Keratinocyte (primary cell): ENCODE measurements around the gene ADCY5.

Experiments
- EZH2 ChIP-seq: IDR thresholded peaks from one replicate; pipeline ENCODE4 v1.6.1; 2012; ENCODE audit warnings: inconsistent platforms, mild to moderate bottlenecking, low read length, moderate library complexity
- TF ChIP-seq, protein P1 (sequence below), 3 experiments: IDR thresholded peaks in 1 of 3; conservative IDR thresholded peaks in 1 of 3; optimal IDR thresholded peaks in 1 of 3; 2 replicates in 2 of 3; 3 replicates in 1 of 3; pipeline versions ENCODE3 to v1.5.1; 2011; ENCODE audit warnings: low read length in 3 of 3, mild to moderate bottlenecking in 3 of 3, moderate library complexity in 2 of 3, control low read depth in 1 of 3, inconsistent platforms in 1 of 3; ENCODE audit not compliant: insufficient read depth in 2 of 3; ENCODE audit errors: extremely low read depth in 1 of 3

DNA sequence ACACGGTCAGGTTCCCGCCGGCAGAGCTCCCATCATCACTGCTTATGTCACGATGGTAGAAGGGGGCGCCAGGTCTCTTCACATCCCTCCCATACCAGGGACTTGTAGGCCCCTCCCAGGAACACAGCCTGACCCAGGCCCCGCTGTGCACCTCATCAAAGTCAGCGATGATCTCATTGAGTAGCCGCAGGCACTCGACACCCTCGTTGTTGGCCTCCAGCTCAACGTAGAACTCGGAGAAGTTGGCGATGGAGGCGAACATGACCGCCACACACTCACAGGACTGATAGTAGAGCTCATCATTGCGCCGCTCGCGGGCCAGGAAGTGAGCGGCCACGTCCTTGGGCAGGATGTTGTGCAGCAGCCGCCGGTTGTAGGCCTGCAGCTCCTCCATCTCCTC, 157.9 kb downstream of the ADCY5 start:
- TF ChIP-seq, protein P1, sequence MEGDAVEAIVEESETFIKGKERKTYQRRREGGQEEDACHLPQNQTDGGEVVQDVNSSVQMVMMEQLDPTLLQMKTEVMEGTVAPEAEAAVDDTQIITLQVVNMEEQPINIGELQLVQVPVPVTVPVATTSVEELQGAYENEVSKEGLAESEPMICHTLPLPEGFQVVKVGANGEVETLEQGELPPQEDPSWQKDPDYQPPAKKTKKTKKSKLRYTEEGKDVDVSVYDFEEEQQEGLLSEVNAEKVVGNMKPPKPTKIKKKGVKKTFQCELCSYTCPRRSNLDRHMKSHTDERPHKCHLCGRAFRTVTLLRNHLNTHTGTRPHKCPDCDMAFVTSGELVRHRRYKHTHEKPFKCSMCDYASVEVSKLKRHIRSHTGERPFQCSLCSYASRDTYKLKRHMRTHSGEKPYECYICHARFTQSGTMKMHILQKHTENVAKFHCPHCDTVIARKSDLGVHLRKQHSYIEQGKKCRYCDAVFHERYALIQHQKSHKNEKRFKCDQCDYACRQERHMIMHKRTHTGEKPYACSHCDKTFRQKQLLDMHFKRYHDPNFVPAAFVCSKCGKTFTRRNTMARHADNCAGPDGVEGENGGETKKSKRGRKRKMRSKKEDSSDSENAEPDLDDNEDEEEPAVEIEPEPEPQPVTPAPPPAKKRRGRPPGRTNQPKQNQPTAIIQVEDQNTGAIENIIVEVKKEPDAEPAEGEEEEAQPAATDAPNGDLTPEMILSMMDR (optimal IDR thresholded peaks at IDR 0.05 in 1 of 3, IDR thresholded peaks at IDR 0.05 in 1 of 3, conservative IDR thresholded peaks at IDR 0.05 in 1 of 3; ENCODE audit: extremely low read depth in 1 of 3, insufficient read depth in 2 of 3, low read length in 3 of 3) = no peak
- no peak for TF ChIP-seq EZH2
